ENCODE measurements around the gene ISLR2.

GRCh38 chr15:74108111-74108510, 22.3 kb upstream of the ISLR2 start:
- TF ChIP-seq, protein P1, sequence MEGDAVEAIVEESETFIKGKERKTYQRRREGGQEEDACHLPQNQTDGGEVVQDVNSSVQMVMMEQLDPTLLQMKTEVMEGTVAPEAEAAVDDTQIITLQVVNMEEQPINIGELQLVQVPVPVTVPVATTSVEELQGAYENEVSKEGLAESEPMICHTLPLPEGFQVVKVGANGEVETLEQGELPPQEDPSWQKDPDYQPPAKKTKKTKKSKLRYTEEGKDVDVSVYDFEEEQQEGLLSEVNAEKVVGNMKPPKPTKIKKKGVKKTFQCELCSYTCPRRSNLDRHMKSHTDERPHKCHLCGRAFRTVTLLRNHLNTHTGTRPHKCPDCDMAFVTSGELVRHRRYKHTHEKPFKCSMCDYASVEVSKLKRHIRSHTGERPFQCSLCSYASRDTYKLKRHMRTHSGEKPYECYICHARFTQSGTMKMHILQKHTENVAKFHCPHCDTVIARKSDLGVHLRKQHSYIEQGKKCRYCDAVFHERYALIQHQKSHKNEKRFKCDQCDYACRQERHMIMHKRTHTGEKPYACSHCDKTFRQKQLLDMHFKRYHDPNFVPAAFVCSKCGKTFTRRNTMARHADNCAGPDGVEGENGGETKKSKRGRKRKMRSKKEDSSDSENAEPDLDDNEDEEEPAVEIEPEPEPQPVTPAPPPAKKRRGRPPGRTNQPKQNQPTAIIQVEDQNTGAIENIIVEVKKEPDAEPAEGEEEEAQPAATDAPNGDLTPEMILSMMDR (IDR thresholded peaks at IDR 0.05), result no peak
- no peak for TF ChIP-seq EZH2phosphoT487 (IDR thresholded peaks at IDR 0.05)

Measured in neural progenitor cell (in vitro differentiated cells).